Endothelial cell of umbilical vein (primary cell): Measurements from ENCODE around the gene CLSTN2. TPM values are rescaled to one million over a fixed set of nuclear protein-coding genes. Genes with fewer than 3 reads are reported as not detected.

Source experiments
- BruUV-seq: library from RNA; stranded (reverse); fragments of 400-500 nt; replicated peaks from 2 replicates; lab custom pipeline; 2021; lab: Mats Ljungman, UMichigan
- CTCF ChIA-PET: fragments of 300-600, 350-600 bp; sonication (Branson Sonifier 250); formaldehyde crosslinking; loops from one replicate; lab custom pipeline; 2021; ENCODE audit warnings: antibody characterized with exemption, inconsistent platforms; lab: Charles Lee
- POLR2A ChIA-PET: fragments of 300-600, 350-600 bp; sonication (Branson Sonifier 250); formaldehyde crosslinking; loops from one replicate; lab custom pipeline; 2021; ENCODE audit warnings: antibody characterized with exemption, inconsistent platforms; lab: Charles Lee
- DNase-seq: peaks from one replicate; pipeline ENCODE4 v3.0.0-alpha.2; 2011; ENCODE audit warnings: low read depth, low spot score
- FAIRE-seq: peaks from 2 replicates; lab custom pipeline; 2011; peaks lifted over from hg19 to GRCh38; lab: Jason Lieb, UNC
- H2AFZ ChIP-seq: 2 replicates; pipeline ENCODE4 v1.6.0; 2012; ENCODE audit warnings: low read depth, low read length, control low read depth, inconsistent platforms
- H3K27ac ChIP-seq: 2 replicates; pipeline ENCODE4 v1.5.1; 2011; ENCODE audit warnings: low read depth, mild to moderate bottlenecking, control low read depth, low read length, moderate library complexity; ENCODE audit not compliant: insufficient read depth
- H3K27me3 ChIP-seq, 2 experiments: 2 replicates each; pipeline versions ENCODE4 v1.6.0 to v1.6.1; 2011; ENCODE audit warnings: low read length in 2 of 2, mixed read lengths in 1 of 2; ENCODE audit not compliant: control insufficient read depth in 2 of 2, insufficient read depth in 2 of 2
- H3K36me3 ChIP-seq, 2 experiments: 2 replicates in 1 of 2; 3 replicates in 1 of 2; pipeline ENCODE4 v1.5.1; 2011; ENCODE audit warnings: low read length in 2 of 2, mild to moderate bottlenecking in 1 of 2, moderate library complexity in 1 of 2; ENCODE audit not compliant: control insufficient read depth in 2 of 2, insufficient read depth in 2 of 2; ENCODE audit errors: extremely low read depth in 1 of 2
- H3K4me1 ChIP-seq: 3 replicates; pipeline ENCODE4 v1.5.1; 2011; ENCODE audit warnings: mild to moderate bottlenecking, low read length; ENCODE audit not compliant: control insufficient read depth, insufficient read depth; ENCODE audit errors: extremely low read depth
- H3K4me2 ChIP-seq: 2 replicates; pipeline ENCODE4 v1.6.1; 2011; ENCODE audit warnings: low read length, control low read depth, mixed read lengths; ENCODE audit not compliant: insufficient read depth
- H3K4me3 ChIP-seq, 3 experiments: fragments of 200-600 bp in 1 of 3; sonication (generic), shearing (Covaris generic) in 1 of 3; replicated peaks in 1 of 3; 2 replicates each; pipeline ENCODE4 v1.5.1; 2011 to 2016; ENCODE audit warnings: control low read depth in 3 of 3, low read length in 3 of 3, mild to moderate bottlenecking in 2 of 3, inconsistent platforms in 1 of 3, low read depth in 1 of 3, moderate library complexity in 1 of 3; ENCODE audit not compliant: insufficient read depth in 1 of 3
- H3K79me2 ChIP-seq: 2 replicates; pipeline ENCODE4 v1.6.0; 2012; ENCODE audit warnings: low read length, inconsistent platforms; ENCODE audit not compliant: control insufficient read depth, insufficient read depth
- H3K9ac ChIP-seq: replicated peaks from 2 replicates; pipeline ENCODE3; 2011; ENCODE audit warnings: low read length, control low read depth; ENCODE audit not compliant: insufficient read depth; ENCODE audit errors: extremely low read depth
- H3K9me1 ChIP-seq: replicated peaks from 3 replicates; pipeline ENCODE4 v1.6.0; 2011; ENCODE audit warnings: mild to moderate bottlenecking, low read length; ENCODE audit not compliant: control insufficient read depth, insufficient read depth; ENCODE audit errors: extremely low read depth
- H3K9me3 ChIP-seq: replicated peaks from 2 replicates; pipeline ENCODE4 v1.5.1; 2012; ENCODE audit warnings: low read length, inconsistent platforms; ENCODE audit not compliant: control insufficient read depth, insufficient read depth
- H4K20me1 ChIP-seq: replicated peaks from 2 replicates; pipeline ENCODE3; 2011; ENCODE audit warnings: mild to moderate bottlenecking, low read length; ENCODE audit not compliant: control insufficient read depth, insufficient read depth; ENCODE audit errors: extremely low read depth
- EZH2 ChIP-seq: IDR thresholded peaks from 2 replicates; pipeline ENCODE4 v1.6.1; 2012; ENCODE audit warnings: borderline replicate concordance, low read depth, mild to moderate bottlenecking, moderate library complexity, low read length, inconsistent platforms; ENCODE audit not compliant: severe bottlenecking
- FOS ChIP-seq: IDR thresholded peaks from 2 replicates; pipeline ENCODE4 v1.6.1; 2011; ENCODE audit warnings: mild to moderate bottlenecking, low read length, moderate library complexity, borderline replicate concordance; ENCODE audit not compliant: insufficient read depth
- GATA2 ChIP-seq: IDR thresholded peaks from 2 replicates; pipeline ENCODE4 v1.7.0; 2011; ENCODE audit warnings: low read depth, mild to moderate bottlenecking, moderate library complexity, mixed read lengths, low read length; ENCODE audit not compliant: insufficient read length, insufficient read depth
- JUN ChIP-seq: IDR thresholded peaks from 2 replicates; pipeline ENCODE4 v1.6.1; 2011; ENCODE audit warnings: borderline replicate concordance, low read depth; ENCODE audit not compliant: insufficient read length, insufficient read depth
- MAX ChIP-seq: IDR thresholded peaks from 2 replicates; pipeline ENCODE4 v1.6.1; 2011; ENCODE audit not compliant: insufficient read depth, insufficient read length
- MYC ChIP-seq: IDR thresholded peaks from one replicate; pipeline ENCODE4 v1.6.1; 2011; ENCODE audit warnings: mild to moderate bottlenecking, low read depth, low read length
- POLR2A ChIP-seq: IDR thresholded peaks from 2 replicates; pipeline ENCODE4 v1.6.1; 2012; ENCODE audit warnings: low read depth, mild to moderate bottlenecking, control low read depth, low read length
- POLR2AphosphoS5 ChIP-seq: IDR thresholded peaks from 2 replicates; pipeline ENCODE4 v1.6.1; 2012; ENCODE audit warnings: low read depth, mild to moderate bottlenecking, control low read depth, low read length, moderate library complexity; ENCODE audit not compliant: insufficient read depth
- dilution Hi-C: fragments of 300-500 bp; cut with MboI; formaldehyde crosslinking; loops from one replicate; pipeline ENCODE4 v1.15.0; 2019; ENCODE audit warnings: low sequenced_read_pairs; ENCODE audit not compliant: extremely low pct_ligation_motif_present
- intact Hi-C: fragments of 100-400 bp; cut with micrococcal nuclease; formaldehyde crosslinking; loops from one replicate; pipeline ENCODE4 v1.10.0; 2022
- polyA plus RNA-seq, 4 experiments: library from polyadenylated mRNA; depleted of rRNA in 3 of 4; stranded (reverse) in 3 of 4; unstranded in 1 of 4; fragments of >200 nt; gene quantifications; 2 replicates each; pipeline versions ENCODE4 v1.2.1 to v1.2.3, GENCODE V29; 2011 to 2012; ENCODE audit warnings: missing spikeins in 1 of 4
- total RNA-seq: library from RNA; stranded (reverse); gene quantifications from 2 replicates; pipeline ENCODE4 v1.2.3, GENCODE V29; 2021
- TF ChIP-seq, protein P1 (sequence below), 2 donors: IDR thresholded peaks; 1 replicate in 1 of 2; 2 replicates in 1 of 2; pipeline ENCODE4 v1.5.1; 2011; ENCODE audit warnings: low read length in 2 of 2, mild to moderate bottlenecking in 2 of 2, moderate library complexity in 2 of 2, control low read depth in 1 of 2, inconsistent platforms in 1 of 2, low read depth in 1 of 2; ENCODE audit not compliant: insufficient read depth in 1 of 2; ENCODE audit errors: extremely low read depth in 1 of 2

Gene CLSTN2
- total and polyA plus RNA-seq, 2 donors (not counting 3 experiments of a cell fraction or from before 2014, with no cell fraction given) = 0.26 to 0.38 TPM

- Histone ChIP-seq H3K4me2 (no peak overlapping the region), H3K79me2 (no peaks in the 10 kb centered on the region), H3K27me3 (no peaks in the 10 kb centered on the region), H4K20me1 (no peaks in the 10 kb centered on the region), H3K9ac (no peak overlapping the region), H3K4me3 (no peak overlapping the region), H3K36me3 (no peaks in the 10 kb centered on the region), H3K9me3 (peaks cover 2% of the 10 kb centered on the region), H3K9me1 (no peaks in the 10 kb centered on the region), H3K27ac (no peak overlapping the region), H2AFZ (no peak overlapping the region), H3K4me1 (no peaks in the 10 kb centered on the region)
- no peak for FAIRE-seq
- DNase-seq = no peak
- dilution Hi-C loops = no loop called here
- intact Hi-C loops = no loop called here
- BruUV-seq = no TSS peak
- ChIA-PET CTCF (no interaction called here), POLR2A (no interaction called here)
- no peak for TF ChIP-seq JUN
- no peak for TF ChIP-seq POLR2AphosphoS5
- no peak for TF ChIP-seq GATA2
- TF ChIP-seq MAX = no peak
- no peak for TF ChIP-seq POLR2A
- TF ChIP-seq MYC = no peak
- TF ChIP-seq, protein P1, sequence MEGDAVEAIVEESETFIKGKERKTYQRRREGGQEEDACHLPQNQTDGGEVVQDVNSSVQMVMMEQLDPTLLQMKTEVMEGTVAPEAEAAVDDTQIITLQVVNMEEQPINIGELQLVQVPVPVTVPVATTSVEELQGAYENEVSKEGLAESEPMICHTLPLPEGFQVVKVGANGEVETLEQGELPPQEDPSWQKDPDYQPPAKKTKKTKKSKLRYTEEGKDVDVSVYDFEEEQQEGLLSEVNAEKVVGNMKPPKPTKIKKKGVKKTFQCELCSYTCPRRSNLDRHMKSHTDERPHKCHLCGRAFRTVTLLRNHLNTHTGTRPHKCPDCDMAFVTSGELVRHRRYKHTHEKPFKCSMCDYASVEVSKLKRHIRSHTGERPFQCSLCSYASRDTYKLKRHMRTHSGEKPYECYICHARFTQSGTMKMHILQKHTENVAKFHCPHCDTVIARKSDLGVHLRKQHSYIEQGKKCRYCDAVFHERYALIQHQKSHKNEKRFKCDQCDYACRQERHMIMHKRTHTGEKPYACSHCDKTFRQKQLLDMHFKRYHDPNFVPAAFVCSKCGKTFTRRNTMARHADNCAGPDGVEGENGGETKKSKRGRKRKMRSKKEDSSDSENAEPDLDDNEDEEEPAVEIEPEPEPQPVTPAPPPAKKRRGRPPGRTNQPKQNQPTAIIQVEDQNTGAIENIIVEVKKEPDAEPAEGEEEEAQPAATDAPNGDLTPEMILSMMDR (IDR thresholded peaks at IDR 0.05; ENCODE audit: extremely low read depth in 1 of 2, insufficient read depth in 1 of 2, low read depth in 1 of 2, low read length in 2 of 2) = no peak
- TF ChIP-seq EZH2 = no peak
- no peak for TF ChIP-seq FOS
Observed at GRCh38 chr3:140570602-140571001, 635.6 kb downstream of the CLSTN2 start.
